Measurements from ENCODE around the gene FIBCD1.

DNA sequence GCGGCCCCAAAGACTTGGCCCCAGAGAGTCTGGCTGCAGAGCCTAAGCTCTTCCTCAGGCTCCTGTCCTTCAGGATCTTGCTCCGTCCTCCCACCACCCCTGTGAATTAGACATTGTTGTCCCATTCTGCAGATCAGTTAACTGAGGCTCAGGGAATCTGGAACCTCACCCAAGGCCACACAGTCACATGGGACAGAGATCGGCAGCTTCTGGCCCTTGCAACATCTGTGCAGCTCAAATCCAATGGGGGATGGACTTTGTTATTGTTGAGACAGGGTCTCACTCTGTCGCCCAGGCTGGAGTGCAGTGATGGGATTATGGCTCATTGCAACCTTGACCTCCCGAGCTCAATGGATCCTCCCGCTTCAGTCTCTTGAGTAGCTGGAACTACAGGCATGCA lies 46.0 kb upstream of the FIBCD1 start:
- TF ChIP-seq CTCF (IDR thresholded peaks at IDR 0.05) (no peak), POLR2A (IDR thresholded peaks at IDR 0.05) (no peak)
